NOMO-1 treated with DMSO at 0.1 percent for 48 hours (cell line): ENCODE measurements around the gene GPC3.
"Not testable (repeated sequence)": the region's sequence is repeated elsewhere in the genome, so short reads cannot be mapped to it uniquely, and the experiment has no call there.

Source experiments
- DNase-seq: peaks from one replicate; lab custom pipeline; 2025; ENCODE audit not compliant: unreplicated experiment; lab: John Stamatoyannopoulos, UW

The GPC3 gene

GRCh38 chrX:133897593-133898163 is 87.7 kb downstream of the GPC3 start:
- DNase-seq: no peak

DNA sequence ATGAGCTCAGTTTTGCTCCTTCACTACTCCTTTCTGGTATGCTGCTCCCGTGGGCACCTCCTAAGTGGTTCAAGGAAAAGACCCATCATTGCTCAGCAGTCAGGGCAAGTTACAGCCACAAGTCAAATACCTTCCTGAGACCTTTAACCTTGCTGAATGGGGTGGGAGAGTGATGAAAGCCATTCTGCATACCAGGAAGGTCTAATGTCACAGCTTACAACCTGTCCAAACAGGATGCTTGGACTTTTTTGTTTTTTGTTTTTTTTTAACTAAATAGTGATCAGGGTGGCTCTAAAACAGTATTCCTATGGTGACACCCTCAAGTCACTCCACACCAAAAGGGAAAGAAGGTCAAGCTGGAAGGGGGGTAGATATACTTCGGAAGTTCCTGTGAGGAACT is 93.1 kb downstream of the GPC3 start:
- DNase-seq: no peak

- no peak for DNase-seq
These were observed 96.4 kb downstream of the GPC3 start for GRCh38 chrX:133888984-133889383.

DNA sequence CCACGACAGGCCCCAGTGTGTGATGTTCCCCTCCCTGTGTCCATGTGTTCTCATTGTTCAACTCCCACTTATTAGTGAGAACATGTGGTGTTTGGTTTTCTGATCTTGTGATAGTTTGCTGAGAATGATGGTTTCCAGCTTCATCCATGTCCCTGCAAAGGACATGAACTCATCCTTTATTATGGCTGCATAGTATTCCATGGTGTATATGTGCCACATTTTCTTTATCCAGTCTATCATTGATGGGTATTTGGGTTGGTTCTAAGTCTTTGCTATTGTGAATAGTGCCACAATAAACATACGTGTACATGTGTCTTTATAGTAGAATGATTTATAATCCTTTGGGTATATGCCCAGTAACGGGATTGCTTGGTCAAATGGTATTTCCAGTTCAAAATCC is 97.3 kb downstream of the GPC3 start:
- DNase-seq: not testable (repeated sequence)

DNA sequence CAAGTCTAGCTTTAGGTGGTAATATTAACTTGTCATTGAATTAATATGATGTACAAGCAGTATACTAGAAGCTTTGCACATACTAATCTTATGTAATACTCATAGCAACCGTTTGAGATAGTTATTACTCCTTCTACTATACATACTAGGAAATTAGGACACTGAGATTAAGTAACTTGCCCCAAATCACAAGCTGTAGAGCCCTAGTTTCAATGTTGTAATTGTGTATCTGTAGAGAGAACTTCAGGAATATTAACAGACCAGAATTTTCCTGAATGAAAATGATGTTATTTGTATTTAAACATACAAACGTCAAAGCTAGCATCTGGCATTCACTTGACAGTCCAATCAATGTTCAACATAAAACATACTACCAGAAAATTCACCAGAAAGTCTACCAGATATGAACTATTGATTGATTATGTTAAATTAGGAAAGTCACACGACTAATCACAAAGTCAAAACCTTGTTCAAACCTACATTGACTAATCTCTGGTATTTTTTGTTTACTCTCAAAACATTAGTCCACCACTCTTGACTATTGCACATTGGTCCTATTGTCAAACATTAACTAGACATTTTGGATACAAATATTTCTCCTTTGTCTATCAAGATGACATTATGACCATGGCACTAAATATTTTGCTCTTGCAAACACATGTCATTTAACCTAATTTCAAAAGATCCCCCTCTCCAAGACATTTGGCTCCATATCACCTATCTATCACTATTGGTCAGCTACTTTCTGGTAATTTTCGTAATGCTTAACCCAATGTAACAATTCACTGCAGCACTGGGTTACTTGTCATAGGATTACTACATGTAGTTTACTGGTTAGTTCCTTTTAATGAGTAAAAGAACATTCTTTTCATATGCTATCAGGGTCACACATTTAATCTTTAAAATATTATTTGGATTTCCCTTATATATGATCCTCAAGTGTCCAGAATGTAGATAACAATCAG is 100.7 kb downstream of the GPC3 start:
- no peak for DNase-seq

DNA sequence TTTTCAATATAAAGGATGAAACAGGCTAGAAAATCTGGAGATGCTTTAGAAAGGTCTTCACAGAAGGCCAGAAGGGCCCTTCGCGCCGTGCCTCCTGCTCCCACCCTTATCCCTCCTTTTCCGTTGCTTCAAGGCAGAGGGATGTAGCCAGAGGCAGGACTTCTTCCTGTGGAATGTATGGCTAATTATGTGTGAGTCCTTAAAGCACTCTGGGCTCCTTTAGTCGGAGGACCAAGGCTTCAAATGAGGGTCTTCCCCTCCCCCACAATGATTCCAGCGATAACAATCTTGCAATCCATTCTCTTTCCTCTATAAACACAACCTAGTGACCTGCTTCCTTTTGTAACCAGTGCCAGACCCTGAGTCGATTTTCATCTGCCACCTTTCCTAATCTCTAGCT is 103.5 kb downstream of the GPC3 start:
- DNase-seq: no peak

DNA sequence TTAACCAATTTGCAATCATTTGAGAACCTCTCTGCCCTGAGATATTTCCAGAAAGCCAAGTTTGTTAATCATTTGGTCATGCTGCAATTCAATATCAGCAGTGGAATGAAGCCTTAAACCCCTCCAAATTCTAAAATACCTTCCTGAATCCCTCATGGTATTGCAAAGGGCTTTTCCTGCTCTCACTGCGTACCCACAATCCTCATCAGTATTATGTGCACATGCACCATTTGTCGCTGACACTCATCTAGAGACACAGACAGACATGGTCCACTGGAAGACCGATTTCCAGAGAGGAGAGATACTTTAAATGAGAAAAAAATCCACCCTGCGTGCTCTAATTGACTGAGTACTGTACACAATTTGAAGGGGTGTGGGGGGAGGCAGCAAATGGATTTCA is 104.4 kb downstream of the GPC3 start:
- no peak for DNase-seq

GRCh38 chrX:133880032-133880443 is 105.4 kb downstream of the GPC3 start:
- DNase-seq: no peak

GRCh38 chrX:133878710-133879109 is 106.7 kb downstream of the GPC3 start:
- DNase-seq: no peak

- DNase-seq: no peak
These were observed 108.7 kb downstream of the GPC3 start for GRCh38 chrX:133876646-133877045.

DNA sequence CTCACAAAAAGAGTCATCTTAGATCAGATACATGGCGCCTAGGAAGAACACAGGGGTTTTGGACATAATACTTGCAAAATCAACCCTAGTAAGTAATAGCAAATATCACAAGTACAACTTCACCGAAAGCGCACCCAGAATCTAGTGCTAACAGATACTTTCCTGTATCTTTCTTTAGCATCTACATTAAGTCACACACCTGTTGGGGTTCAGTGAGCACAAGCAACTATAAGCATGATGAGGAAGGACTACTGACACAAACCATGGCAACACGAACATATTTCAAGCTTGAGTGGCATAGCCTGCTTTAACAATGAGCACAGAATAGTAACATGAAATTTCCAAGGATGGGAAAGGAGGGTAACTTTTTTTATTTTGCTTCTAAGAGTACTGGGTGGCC is 116.1 kb downstream of the GPC3 start:
- DNase-seq: no peak

DNA sequence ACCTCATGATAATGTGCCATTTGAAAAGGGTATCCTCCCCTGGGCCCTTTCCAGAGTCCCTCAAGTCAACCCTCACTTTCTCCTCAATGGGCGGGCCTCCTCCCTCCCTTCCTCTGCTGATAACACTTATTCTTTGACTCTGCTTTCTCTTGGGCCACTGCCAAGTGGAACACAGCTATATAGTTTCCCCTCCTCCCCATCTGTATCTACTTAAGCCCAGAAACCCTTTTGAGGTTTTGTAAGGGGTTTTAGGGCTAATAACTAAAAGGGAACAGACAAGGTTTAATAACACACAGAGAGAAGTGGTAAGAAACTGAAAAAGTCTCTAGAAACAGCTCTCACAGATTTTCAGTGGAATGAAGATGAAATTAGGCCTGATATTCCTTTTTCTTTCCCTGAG is 116.7 kb downstream of the GPC3 start:
- DNase-seq: no peak

GRCh38 chrX:133868250-133868649 is 117.1 kb downstream of the GPC3 start:
- no peak for DNase-seq

DNA sequence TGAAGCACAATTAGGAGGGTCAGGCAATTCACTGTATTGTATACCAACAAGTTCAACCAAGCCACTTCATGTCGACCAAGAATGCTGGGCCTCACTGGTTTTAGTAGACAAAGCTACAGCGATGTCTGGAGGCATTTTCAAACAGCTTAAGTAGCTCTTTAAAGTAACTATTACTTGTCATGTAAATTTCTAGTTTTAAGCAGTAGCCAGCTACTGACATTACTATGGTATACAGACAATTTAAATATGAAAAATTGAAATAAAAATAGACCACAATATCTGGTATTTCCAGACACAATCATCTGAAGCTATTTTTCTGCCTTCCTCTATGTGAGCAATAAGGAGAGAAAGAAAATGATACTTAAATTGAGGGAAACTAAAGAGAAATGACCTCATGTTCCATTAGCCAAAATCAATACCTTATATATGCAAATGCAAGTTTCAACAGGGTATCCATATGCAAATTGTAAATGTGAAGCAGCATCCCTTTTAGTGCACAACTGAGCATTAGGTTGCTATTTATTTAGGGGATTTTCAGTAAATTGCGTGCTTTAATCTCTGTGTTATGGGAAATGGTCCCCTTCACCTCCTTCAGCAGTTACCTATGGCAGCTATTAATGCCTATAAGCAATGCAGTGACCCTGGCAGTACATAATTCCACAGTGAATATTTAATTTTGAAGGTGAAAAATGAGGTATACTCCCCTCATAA is 119.5 kb downstream of the GPC3 start:
- DNase-seq: no peak

DNA sequence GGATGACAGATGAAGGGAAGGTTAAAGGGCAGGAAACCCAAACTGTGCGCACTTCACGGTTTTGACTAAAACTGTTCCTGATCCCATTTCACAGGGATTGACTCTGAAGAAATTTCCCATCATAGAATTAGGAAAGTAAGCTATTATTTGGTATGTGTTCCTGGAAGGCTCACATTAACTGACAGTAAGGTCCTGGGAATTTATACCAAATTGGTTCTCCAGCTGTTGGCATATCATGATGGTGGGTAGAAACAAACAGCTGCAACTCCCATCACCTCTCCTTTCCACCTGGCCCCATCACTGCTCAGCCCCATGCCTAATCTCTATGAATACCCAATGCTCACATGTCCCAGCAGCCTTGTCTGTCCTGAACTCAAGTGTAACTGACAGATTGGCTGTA is 121.2 kb downstream of the GPC3 start:
- DNase-seq: no peak

DNA sequence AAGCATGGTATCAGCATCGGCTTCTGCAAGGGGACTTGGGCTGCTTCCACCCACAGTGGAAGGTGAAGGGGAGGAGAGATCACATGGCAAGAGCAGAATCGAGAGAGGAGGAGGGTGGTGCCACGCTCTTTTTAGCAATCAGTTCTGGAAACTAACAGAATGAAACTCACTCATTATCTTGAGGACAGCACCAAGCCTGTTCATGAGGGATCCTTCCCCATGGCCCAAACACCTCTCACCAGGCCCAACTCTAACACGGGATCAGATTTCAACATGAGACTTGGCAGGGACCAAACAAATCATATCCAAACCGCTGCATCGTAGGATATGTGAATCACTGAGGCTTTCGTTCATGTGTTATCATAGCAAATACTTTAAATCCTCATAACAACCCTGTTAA is 125.5 kb downstream of the GPC3 start:
- no peak for DNase-seq

DNA sequence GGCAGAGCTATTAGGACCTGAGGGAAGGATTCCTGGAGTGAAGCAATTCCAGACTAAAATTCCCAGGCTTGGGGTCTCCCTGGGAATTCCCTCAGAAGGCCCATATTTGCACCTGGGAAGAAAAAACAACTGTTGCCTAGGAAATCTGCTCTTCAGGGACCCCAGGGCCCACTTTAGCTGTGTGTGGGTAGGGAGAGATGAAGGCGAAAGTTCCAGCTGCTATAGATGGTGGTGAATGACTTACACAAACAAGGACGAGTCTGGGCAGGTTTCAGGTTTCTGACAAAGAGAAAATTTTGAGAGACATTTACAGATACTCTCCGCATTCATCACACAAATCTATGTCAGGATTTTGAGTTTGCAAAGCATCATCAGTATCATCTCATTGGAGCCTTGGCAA is 126.1 kb downstream of the GPC3 start:
- no peak for DNase-seq

DNA sequence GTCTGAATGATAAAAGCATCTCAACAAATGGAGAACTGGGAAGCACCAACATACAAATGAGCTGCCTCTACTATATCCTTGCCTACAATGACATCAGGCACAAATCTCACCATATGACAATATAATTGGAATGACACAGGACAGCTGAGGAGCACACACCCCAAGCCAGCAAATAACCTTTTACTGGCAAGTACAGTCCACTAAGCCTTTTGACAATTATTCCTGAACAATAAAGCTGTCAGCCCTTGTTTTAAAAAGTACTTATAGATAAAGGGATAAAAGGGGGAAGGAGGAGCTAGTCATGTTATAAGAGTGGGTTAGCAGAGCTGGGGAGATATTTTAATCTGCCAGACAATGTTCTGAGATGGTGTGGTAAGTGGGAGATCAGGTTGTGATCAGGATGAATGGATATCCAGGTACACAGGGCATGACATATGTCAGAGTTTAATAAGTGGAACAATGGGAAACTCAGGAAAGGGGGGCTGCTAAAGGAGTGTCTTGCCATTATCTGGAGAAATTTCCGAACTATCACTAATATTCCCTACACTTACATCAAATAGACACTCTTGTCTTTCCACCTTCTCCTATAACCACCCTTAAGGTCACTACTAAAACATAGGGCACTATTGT is 127.6 kb downstream of the GPC3 start:
- no peak for DNase-seq

DNA sequence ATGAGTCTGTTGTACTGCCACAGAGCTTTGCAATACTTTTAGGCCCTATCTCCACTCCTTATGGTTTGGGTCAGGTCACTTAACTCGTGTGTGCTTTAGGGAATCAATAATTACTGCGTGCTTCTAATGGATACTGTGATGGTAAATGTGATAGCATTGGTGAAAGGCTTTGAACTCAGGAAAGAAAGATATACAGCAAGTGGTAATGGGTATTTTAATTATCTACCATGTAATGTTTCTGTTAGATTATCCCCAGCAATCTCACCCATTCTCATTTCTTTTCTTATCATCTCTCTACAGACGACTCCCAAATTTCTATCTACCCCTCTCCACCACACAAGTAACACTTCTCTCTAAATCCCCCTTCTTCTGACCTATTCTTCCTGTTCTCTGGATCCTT is 128.6 kb downstream of the GPC3 start:
- no peak for DNase-seq

DNA sequence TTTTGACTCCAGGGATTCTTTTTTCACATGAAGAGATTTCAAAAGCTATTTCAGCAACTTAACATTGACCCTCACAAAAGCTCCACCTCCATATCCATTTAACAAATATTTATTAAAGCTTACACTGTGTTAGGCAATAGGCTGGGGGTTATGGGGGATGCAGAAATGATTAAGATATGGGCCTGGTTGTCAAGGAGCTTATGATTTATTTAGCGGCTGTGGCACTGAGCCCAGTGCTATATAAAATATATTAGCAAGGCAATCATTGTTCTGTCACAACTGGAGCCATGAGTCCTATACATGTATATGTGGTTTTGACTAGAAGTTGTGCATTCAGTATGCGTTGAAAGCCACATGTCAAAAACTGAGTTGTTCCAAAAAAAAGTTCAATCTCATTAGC is 131.1 kb downstream of the GPC3 start:
- no peak for DNase-seq

GRCh38 chrX:133852837-133853356 is 132.5 kb downstream of the GPC3 start:
- DNase-seq: no peak
